Measurements from ENCODE around the gene MAP3K4. TPM values are rescaled to one million over a fixed set of nuclear protein-coding genes. Genes with fewer than 3 reads are reported as not detected.

MAP3K4 gene
- total RNA-seq, 1 donor from 2014 or later, result 56.7 TPM

DNA sequence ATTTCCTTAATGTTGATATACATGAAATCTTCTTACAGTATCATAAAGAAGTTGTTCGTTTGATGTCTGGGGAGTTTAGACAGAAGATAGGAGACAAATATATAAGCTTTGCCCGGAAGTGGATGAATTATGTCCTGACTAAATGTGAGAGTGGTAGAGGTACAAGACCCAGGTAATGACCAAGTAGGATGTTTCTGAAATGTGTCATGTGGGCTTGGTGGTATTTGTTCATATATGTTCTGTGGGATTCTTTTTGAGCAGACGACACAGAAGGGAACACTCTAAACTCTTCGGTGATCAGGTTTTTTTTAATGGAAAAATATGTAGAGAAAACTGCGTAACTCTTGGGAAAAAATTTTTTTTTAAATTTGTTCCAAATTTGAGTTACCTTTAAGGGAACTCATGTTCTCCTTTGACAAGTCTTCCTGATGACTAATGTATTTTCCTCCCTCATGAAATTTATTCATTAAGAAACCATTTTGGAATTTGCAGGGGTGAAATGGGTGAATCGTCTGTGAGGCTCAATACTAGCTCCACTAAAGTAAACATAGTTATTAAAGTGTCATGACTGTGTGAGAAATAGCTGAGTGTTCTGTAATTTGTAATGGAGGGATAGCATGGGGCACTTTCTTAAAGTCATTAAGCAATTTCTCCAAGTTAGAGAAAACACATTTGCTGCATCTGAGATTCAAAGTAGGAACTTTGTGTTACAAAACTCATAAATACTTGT is 100.6 kb downstream of the MAP3K4 start:
- no peak for DNase-seq (ENCODE audit: extremely low spot score in 2 of 2)
- Histone ChIP-seq H3K4me3 (no peak overlapping the region), H3K36me3 (peaks cover 0 to 72% of the 10 kb centered on the region in 2 donors), H3K9me3 (no peaks in the 10 kb centered on the region), H3K4me1 (no peaks in the 10 kb centered on the region), H3K27ac (no peak overlapping the region), H3K27me3 (no peaks in the 10 kb centered on the region)
- intact Hi-C loops (cut with DNase I), result no loop called here
- TF ChIP-seq POLR2AphosphoS5 (IDR thresholded peaks at IDR 0.05; ENCODE audit: insufficient read depth in 1 of 2, low read depth in 1 of 2) (peak in 1 of 2 donors; percentile 16), POLR2A (IDR thresholded peaks at IDR 0.05) (no peak)
- TF ChIP-seq, protein P1, sequence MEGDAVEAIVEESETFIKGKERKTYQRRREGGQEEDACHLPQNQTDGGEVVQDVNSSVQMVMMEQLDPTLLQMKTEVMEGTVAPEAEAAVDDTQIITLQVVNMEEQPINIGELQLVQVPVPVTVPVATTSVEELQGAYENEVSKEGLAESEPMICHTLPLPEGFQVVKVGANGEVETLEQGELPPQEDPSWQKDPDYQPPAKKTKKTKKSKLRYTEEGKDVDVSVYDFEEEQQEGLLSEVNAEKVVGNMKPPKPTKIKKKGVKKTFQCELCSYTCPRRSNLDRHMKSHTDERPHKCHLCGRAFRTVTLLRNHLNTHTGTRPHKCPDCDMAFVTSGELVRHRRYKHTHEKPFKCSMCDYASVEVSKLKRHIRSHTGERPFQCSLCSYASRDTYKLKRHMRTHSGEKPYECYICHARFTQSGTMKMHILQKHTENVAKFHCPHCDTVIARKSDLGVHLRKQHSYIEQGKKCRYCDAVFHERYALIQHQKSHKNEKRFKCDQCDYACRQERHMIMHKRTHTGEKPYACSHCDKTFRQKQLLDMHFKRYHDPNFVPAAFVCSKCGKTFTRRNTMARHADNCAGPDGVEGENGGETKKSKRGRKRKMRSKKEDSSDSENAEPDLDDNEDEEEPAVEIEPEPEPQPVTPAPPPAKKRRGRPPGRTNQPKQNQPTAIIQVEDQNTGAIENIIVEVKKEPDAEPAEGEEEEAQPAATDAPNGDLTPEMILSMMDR (IDR thresholded peaks at IDR 0.05), result no peak

DNA sequence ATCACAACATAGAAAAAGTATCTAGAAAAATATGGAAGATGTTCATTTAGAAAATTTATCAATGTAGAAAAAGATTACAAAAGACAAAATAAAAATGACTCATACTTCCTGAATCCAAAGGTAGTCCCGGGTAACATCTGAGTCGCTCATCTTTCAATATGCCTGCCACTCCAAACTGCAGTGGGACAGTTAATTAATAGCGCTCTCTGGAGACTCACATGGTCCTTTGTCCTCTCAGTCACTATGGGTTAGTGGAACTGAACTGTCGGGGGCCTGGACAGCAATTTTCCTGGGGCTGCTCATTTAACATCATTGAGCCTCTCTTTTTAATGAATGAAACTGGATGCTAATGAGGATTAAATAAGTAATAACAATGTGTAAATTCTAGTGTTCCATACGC is 103.4 kb downstream of the MAP3K4 start:
- Histone ChIP-seq H3K9me3 (no peaks in the 10 kb centered on the region), H3K4me1 (no peaks in the 10 kb centered on the region), H3K27ac (no peak overlapping the region), H3K27me3 (no peaks in the 10 kb centered on the region), H3K36me3 (peaks cover 0 to 76% of the 10 kb centered on the region in 2 donors), H3K4me3 (no peak overlapping the region)
- TF ChIP-seq, protein P1 (IDR thresholded peaks at IDR 0.05), result no peak
- TF ChIP-seq POLR2AphosphoS5 (IDR thresholded peaks at IDR 0.05; ENCODE audit: insufficient read depth in 1 of 2, low read depth in 1 of 2) (no peak), POLR2A (IDR thresholded peaks at IDR 0.05) (no peak)
- no peak for DNase-seq (ENCODE audit: extremely low spot score in 2 of 2)
- intact Hi-C loops (cut with DNase I), result no loop called here

DNA sequence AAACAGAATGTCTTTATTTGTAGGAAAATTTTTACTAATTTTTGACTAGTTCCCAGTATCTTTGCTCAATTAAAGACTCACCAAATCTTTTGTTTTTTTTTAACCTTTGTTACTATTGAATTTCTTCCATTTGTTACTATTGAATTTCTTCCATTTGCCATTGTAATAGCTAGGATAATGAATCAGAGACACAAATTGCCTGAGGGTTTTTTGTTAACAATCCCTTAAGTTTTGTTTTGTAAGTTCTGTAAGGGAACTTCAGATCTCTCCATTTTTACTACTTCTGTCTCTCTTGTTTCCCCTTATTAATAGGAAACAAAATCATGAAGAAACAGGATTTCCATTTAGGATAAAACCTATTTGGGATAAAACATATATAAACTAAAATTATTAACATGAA is 104.3 kb downstream of the MAP3K4 start:
- H3K36me3 ChIP-seq, result peaks cover 0 to 76% of the 10 kb centered on the region in 2 donors
- intact Hi-C loops (cut with DNase I), result no loop called here
- H3K27ac ChIP-seq, result no peak overlapping the region
- H3K4me3 ChIP-seq, result no peak overlapping the region
- no peaks in the 10 kb centered on the region for H3K27me3 ChIP-seq
- H3K4me1 ChIP-seq, result no peaks in the 10 kb centered on the region
- no peak for DNase-seq (ENCODE audit: extremely low spot score in 2 of 2)
- no peak for TF ChIP-seq POLR2AphosphoS5 (IDR thresholded peaks at IDR 0.05; ENCODE audit: insufficient read depth in 1 of 2, low read depth in 1 of 2)
- TF ChIP-seq POLR2A (IDR thresholded peaks at IDR 0.05), result no peak
- TF ChIP-seq, protein P1 (IDR thresholded peaks at IDR 0.05), result no peak
- no peaks in the 10 kb centered on the region for H3K9me3 ChIP-seq

DNA sequence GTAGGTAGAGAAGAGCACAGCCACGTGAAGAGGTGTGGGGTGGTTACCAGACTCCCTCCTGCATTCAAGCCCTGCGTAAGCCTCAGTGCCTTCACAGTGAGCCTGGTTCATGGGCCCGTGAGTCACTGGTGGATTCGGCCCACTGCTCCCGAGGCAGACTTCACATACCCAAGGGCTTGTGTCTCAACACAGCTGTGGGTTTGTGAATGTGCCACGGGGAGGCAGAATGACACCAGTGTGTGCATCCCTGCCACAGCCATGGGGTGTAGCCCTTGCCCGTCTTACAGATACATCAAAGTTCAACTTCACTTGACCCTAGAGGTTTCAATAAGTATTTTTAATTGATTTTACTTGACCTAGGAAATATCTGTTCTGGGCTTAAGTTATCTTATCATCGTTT is 108.5 kb downstream of the MAP3K4 start:
- peaks cover 0 to 69% of the 10 kb centered on the region in 2 donors for H3K36me3 ChIP-seq
- intact Hi-C loops (cut with DNase I), result no loop called here
- DNase-seq (ENCODE audit: extremely low spot score in 2 of 2), result no peak
- no peaks in the 10 kb centered on the region for H3K9me3 ChIP-seq
- H3K4me1 ChIP-seq, result no peaks in the 10 kb centered on the region
- TF ChIP-seq, protein P1 (IDR thresholded peaks at IDR 0.05), result no peak
- H3K27ac ChIP-seq, result no peak overlapping the region
- H3K4me3 ChIP-seq, result no peak overlapping the region
- H3K27me3 ChIP-seq, result no peaks in the 10 kb centered on the region

DNA sequence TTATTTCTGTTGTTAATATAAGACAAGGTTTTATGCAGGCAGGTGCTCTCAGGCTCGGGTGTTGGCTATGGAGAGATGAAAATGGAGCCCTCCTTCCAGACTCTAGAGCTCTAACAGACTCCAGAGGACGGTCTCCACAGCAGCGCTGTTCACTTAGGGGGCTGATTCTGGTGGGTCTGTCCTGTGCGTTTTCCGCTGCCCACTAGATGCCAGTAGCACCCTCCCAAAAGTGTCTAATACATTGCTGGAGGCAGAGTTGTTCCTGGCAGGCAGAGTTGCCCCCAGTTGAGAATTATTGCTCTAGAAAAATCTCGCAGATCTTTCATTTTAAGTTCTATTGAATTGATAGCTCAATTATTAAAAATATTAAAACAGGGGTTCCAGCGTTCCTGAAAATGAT is 109.9 kb downstream of the MAP3K4 start:
- H3K27me3 ChIP-seq, result no peaks in the 10 kb centered on the region
- no peak for DNase-seq (ENCODE audit: extremely low spot score in 2 of 2)
- intact Hi-C loops (cut with DNase I), result no loop called here
- TF ChIP-seq, protein P1 (IDR thresholded peaks at IDR 0.05), result no peak
- no peak for TF ChIP-seq POLR2AphosphoS5 (IDR thresholded peaks at IDR 0.05; ENCODE audit: insufficient read depth in 1 of 2, low read depth in 1 of 2)
- TF ChIP-seq POLR2A (IDR thresholded peaks at IDR 0.05), result no peak
- no peaks in the 10 kb centered on the region for H3K4me1 ChIP-seq
- no peak overlapping the region for H3K4me3 ChIP-seq
- H3K27ac ChIP-seq, result no peak overlapping the region
- H3K36me3 ChIP-seq, result peaks cover 0 to 65% of the 10 kb centered on the region in 2 donors
- H3K9me3 ChIP-seq, result no peaks in the 10 kb centered on the region

All from vagina (tissue), 2 donors.